MG63 (cell line): ENCODE measurements around the gene AMFR. TPM values are rescaled to one million over a fixed set of nuclear protein-coding genes. Genes with fewer than 3 reads are reported as not detected.

Experiments used
- DNase-seq: peaks from one replicate; pipeline ENCODE4 v3.0.0-alpha.2; 2020
- H3K27me3 ChIP-seq: fragments of 250-450 bp; sonication (Bioruptor Pico); 2 replicates; pipeline ENCODE4 v1.5.1; 2020; ENCODE audit warnings: mild to moderate bottlenecking, moderate library complexity
- H3K36me3 ChIP-seq: fragments of 250-450 bp; sonication (Bioruptor Pico); 2 replicates; pipeline ENCODE4 v1.5.1; 2020; ENCODE audit warnings: mild to moderate bottlenecking, moderate library complexity
- H3K4me3 ChIP-seq: fragments of 250-450 bp; sonication (Bioruptor Pico); 2 replicates; pipeline ENCODE4 v1.5.1; 2020; ENCODE audit warnings: mild to moderate bottlenecking, moderate library complexity
- H3K9me3 ChIP-seq: fragments of 250-450 bp; sonication (Bioruptor Pico); 2 replicates; pipeline ENCODE4 v1.5.1; 2020; ENCODE audit warnings: mild to moderate bottlenecking, moderate library complexity
- total RNA-seq: library from RNA; depleted of rRNA; stranded (reverse); fragments of >200 nt; shearing (Covaris generic); gene quantifications from 2 replicates; pipeline ENCODE4 v1.2.3, GENCODE V29; 2014; ENCODE audit warnings: low replicate concordance

AMFR gene
- total RNA-seq, 1 experiment from 2014 or later: 395 TPM

GRCh38 chr16:56347670-56348069 lies 77.7 kb downstream of the AMFR start:
- H3K9me3 ChIP-seq: no peaks in the 10 kb centered on the region
- H3K4me3 ChIP-seq: no peak overlapping the region
- no peak for DNase-seq
- H3K27me3 ChIP-seq: no peaks in the 10 kb centered on the region
- H3K36me3 ChIP-seq: no peaks in the 10 kb centered on the region

DNA sequence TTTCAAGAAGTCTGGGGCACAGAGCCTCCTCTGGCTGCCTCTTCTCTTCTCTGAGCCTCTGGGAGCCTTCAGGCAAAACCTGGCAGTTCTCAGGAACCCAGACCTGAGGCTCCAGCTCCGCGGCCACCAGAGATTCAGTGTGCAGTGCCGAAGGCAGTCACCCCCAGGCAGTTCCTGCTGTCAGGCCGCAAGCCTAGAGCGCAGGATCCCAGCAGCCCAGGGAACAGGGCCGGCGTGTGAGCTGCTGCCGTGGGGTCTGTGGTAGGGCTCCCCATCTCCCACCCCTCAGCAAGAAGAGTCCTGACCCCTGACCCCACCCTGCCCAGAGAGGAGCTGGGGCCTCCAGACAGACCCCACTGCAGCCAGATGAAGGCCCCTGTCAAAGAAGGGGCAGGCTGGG lies 78.2 kb downstream of the AMFR start:
- no peak for DNase-seq
- Histone ChIP-seq H3K27me3 (no peaks in the 10 kb centered on the region), H3K4me3 (no peak overlapping the region), H3K36me3 (no peaks in the 10 kb centered on the region), H3K9me3 (no peaks in the 10 kb centered on the region)

- Histone ChIP-seq H3K9me3 (no peaks in the 10 kb centered on the region), H3K4me3 (no peak overlapping the region), H3K36me3 (no peaks in the 10 kb centered on the region), H3K27me3 (no peaks in the 10 kb centered on the region)
- DNase-seq: no peak
Measured at GRCh38 chr16:56346131-56346890, 79.0 kb downstream of the AMFR start.

- H3K4me3 ChIP-seq: no peak overlapping the region
- no peaks in the 10 kb centered on the region for H3K27me3 ChIP-seq
- no peaks in the 10 kb centered on the region for H3K36me3 ChIP-seq
- DNase-seq: no peak
- H3K9me3 ChIP-seq: no peaks in the 10 kb centered on the region
Measured at GRCh38 chr16:56345406-56346050, 79.8 kb downstream of the AMFR start.

DNA sequence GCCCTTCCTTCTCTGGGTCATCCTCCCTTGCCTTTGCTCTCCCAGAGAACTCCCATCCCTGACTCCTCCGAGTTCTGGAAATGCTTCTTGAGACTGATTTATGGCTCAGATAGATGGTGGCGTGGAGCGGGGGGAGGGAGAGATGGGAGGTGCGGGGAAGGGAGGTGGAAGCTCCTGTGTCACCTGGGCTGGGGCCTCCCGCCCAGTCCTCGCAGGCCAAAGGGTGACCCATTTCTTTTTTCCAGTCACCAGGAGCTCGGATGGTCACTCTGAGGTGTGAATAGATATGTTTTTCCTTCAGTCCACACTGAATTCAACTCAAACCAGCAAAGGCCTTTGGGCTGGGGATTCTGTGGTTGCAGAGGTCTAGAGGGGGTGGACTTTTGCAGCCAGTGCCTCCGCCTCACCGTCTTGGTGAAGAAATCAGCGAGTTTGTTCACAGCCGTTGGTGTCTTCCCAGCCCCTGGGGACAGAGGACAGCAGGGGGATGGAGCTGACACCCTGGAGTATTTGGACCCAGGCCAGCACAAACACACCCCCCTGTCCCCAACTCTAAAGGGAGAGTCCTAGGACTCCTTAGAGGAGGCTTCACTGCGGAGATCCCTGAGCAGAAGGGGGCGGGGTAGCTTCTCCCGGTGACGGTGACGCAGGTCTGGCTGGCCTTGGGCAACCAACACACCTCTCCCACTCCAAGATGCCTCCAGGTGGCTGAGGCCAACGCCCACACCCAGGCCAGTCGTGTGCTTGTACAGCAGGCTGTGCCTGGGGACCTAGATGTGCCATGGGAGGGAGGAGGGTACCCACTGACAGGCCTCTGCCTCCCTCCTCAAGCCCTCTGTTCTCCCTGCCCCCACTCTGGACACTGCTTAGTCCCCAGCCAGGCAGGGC lies 80.6 kb downstream of the AMFR start:
- no peak for DNase-seq
- H3K36me3 ChIP-seq: no peaks in the 10 kb centered on the region
- no peaks in the 10 kb centered on the region for H3K27me3 ChIP-seq
- H3K9me3 ChIP-seq: no peaks in the 10 kb centered on the region
- no peak overlapping the region for H3K4me3 ChIP-seq

GRCh38 chr16:56343661-56344517 lies 81.5 kb downstream of the AMFR start:
- no peaks in the 10 kb centered on the region for H3K36me3 ChIP-seq
- DNase-seq: no peak

DNA sequence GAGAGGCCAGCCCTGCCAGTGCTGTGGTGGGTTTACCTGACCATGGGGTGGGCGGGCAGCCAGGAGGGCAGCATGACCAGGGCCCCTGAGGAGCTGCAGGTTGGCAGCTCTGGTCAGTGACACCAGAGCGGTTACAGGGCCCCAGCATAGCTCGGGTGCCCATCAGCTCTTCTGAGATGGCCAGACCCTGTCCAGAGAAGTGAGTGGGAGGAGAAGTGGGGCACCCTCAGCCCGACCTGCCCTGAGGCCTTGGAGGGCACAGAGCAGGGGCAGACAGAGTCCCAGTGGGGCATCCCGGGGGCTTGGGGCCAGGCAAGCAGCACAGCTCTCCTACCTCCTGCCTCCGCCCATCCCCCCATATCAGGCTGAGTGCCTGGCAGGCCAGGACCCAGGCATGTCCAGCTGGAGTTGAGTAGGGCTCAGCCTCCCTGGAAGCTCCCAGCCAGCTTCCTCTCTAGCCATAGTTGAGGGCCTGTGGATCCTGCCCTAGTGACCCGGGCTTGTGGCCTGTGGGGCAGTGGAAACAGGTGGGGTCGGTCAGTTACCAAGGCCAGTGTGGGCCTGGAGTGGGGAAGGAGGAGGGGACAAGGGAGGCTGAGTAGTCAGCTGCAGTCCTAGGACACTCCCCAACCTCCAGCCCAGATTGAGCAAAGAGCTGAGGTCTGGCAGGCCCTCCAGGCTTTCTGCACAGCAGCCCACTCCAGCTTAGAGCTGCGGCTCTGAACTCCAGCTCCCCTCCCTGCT lies 83.5 kb downstream of the AMFR start:
- H3K9me3 ChIP-seq: no peaks in the 10 kb centered on the region
- no peak overlapping the region for H3K4me3 ChIP-seq
- no peaks in the 10 kb centered on the region for H3K27me3 ChIP-seq
- no peaks in the 10 kb centered on the region for H3K36me3 ChIP-seq
- no peak for DNase-seq

More at GRCh38 chr16:56343661-56344517, 81.5 kb downstream of the AMFR start:
- H3K4me3 ChIP-seq: no peak overlapping the region
- H3K27me3 ChIP-seq: no peaks in the 10 kb centered on the region
- no peaks in the 10 kb centered on the region for H3K9me3 ChIP-seq

DNA sequence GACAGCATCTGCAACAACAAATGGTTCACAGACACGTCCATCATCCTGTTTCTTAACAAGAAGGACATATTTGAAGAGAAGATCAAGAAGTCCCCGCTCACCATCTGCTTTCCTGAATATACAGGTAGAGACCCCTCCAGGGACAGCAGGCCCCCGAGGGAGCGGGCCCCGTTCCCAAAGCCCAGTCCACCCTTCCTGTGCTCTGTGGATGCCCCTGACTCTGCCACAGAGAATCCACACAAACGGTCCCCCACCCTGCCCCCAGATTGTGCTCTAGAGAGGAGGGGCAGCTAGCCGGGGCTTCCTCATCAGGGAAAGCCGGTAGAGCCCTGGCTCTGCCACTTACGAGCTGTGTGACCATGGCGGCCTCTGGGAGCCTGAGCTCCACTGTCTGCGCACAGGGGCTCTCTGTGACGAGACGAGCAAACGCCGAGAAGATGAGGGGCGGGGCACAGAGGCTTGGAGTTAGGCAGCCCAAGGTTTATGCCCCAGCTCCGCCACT lies 84.4 kb downstream of the AMFR start:
- no peak for DNase-seq
- Histone ChIP-seq H3K9me3 (no peaks in the 10 kb centered on the region), H3K36me3 (no peaks in the 10 kb centered on the region), H3K27me3 (no peaks in the 10 kb centered on the region), H3K4me3 (no peak overlapping the region)

- no peak overlapping the region for H3K4me3 ChIP-seq
- no peak for DNase-seq
- no peaks in the 10 kb centered on the region for H3K27me3 ChIP-seq
Measured at GRCh38 chr16:56340416-56340815, 84.9 kb downstream of the AMFR start.

DNA sequence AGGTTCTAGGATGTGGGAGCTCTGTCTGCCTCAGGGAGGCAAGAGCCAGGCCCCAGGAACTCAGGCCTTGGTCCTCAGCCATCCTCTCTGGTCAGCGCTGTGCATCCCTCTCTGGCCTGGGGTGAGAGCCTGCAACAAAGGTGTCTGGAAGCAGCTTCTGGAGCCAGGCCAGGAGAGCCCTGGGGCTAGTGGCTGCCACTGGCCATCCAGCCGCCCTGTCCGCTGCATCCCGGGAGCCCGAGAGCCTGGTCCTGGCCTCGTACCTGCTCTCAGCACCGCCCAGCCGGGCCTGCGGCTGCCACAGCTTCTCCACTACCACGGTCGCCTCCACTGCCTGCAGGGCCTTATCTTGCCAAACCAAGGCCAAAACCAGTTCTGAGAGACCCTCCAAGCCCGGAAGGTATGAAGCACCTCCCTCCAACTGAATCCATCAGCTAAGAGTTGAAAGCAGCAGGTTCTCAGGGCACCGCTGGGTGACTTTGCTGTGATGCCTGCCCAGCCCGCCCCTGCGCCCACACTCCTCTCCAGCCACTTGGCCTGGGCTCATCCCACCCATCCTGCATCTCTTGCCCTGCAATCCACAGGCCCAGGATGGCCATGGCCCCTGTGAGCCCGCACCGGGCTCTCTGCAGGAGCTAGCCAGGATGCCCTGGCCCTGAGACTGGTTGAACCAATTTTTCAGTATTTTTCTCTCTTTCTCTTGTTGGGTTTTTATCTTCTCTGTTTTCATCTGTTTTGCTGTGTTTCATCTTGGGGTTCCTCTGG lies 85.7 kb downstream of the AMFR start:
- H3K9me3 ChIP-seq: no peaks in the 10 kb centered on the region
- no peak overlapping the region for H3K4me3 ChIP-seq
- no peaks in the 10 kb centered on the region for H3K36me3 ChIP-seq

More at GRCh38 chr16:56340416-56340815, 84.9 kb downstream of the AMFR start:
- H3K36me3 ChIP-seq: no peaks in the 10 kb centered on the region
- no peaks in the 10 kb centered on the region for H3K9me3 ChIP-seq

DNA sequence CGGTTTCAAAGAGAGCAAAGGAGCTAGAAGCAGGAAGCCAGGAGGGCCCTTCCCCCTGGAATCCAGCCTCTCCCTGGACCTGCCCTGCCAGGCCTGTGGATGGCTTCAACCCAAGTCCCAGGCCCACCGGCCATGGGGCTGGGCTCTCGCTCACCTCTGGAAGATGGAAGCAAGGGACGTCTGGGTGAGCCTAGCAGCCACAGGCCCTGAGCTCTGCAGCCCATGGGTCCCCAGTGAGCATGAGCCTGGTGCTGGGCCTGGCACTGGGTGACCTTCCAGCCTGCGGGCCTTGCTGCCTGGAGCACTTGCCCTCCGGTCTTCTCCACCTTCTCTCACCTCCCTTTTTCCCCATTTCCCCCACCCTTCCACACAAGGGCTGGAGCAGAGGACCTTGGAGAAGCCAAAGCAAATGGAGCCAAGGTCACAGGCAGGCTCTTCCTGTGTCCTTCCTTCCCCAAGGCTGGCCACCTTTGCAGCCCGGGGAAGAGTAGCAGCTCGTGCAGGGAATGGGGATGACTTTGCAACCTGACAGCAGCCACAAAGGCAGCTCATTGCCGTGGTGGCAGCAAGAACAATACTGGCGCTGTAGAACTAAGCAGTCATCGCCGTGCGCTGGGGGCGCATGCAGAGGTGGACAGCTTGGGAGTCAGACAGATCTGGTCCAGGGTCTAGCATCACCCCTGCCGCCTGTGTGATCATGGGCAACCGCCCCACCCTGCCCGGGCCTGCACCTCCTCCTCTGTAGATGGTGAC lies 86.6 kb downstream of the AMFR start:
- H3K4me3 ChIP-seq: no peak overlapping the region
- no peaks in the 10 kb centered on the region for H3K36me3 ChIP-seq
- no peak for DNase-seq

More for the DNA sequence above, 85.7 kb downstream of the AMFR start:
- DNase-seq: no peak
- no peaks in the 10 kb centered on the region for H3K27me3 ChIP-seq

DNA sequence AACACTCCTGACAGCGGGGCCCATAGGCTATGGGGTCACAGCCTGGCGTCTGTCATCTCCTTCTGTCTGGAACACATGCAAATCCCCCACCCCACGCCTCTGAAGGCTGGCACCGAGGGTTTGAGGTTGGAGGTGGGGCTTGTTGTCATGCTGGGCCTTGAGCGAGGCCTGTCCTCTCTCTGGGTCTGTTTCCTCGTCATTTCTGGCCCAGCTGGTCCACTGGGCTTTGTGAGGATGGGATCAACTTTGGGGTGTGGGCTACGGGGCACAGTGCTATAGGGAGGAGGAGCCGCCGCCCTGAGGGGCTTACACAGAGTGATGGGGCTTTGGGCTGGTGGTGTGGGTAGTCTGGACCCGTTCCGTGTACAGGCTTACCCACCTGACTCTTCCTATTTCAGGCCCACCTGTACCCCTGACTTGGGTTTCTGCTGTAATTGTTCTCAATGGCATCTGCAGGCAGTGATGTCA lies 87.5 kb downstream of the AMFR start:
- no peaks in the 10 kb centered on the region for H3K27me3 ChIP-seq
- no peak overlapping the region for H3K4me3 ChIP-seq
- no peaks in the 10 kb centered on the region for H3K9me3 ChIP-seq
- H3K36me3 ChIP-seq: no peaks in the 10 kb centered on the region
- no peak for DNase-seq

More for the DNA sequence above, 86.6 kb downstream of the AMFR start:
- Histone ChIP-seq H3K27me3 (no peaks in the 10 kb centered on the region), H3K9me3 (no peaks in the 10 kb centered on the region)

DNA sequence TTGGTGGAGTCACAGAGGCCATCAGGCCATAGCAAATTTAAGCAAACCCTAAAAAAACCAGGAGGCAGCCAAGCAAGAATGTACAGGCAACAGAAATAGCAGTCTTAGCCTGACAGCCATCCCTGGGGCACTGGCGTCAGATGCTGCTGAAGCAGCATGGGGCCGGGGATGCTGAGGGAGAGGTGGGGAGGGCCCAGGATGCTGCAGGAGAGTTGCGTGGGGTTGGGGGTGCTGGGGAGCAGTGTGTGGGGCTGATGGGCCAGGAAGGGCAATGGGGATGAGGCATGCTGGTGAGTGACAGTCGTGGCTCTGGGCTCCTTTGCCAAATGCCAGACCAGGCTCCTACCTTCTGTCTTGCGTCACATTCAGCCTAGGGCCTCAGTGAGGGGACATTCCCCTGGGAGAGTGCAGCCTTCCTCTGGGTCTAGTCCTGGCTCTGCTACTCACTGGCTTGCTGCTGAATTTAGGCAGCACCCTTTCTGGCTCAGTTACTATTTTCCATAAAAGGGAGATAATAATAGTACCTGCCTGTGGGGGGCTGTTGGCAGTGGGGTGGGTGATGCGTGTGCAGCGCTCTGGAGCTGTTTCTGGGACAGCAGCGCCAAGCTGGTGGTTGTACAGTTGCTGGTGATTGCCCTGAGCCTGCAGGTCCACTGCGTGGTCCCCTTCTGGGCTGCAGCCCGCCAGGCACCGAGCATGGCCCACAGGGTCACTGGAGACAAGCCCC lies 88.1 kb downstream of the AMFR start:
- H3K36me3 ChIP-seq: no peaks in the 10 kb centered on the region
- no peaks in the 10 kb centered on the region for H3K9me3 ChIP-seq
- no peak for DNase-seq

DNA sequence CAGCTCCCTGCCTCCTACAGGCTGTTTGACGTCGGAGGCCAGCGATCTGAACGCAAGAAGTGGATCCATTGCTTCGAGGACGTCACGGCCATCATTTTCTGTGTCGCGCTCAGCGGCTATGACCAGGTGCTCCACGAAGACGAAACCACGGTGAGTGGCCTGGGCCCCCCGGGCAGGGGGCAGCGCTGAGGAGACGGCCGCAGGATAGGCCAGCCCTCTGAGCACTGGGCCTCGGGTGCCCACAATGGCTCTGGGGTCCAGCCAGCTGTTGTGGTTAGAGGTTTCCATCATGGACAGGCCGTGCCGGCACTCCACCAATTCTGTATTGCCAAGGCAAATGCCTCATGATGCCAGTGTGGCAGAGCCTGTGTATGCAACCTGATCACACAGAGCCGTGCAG lies 88.6 kb downstream of the AMFR start:
- DNase-seq: no peak
- Histone ChIP-seq H3K9me3 (no peaks in the 10 kb centered on the region), H3K4me3 (no peak overlapping the region), H3K27me3 (no peaks in the 10 kb centered on the region), H3K36me3 (no peaks in the 10 kb centered on the region)

More for the DNA sequence above, 88.1 kb downstream of the AMFR start:
- Histone ChIP-seq H3K27me3 (no peaks in the 10 kb centered on the region), H3K4me3 (no peak overlapping the region)
